SK-N-SH (cell line): Measurements from ENCODE around the gene BLID. TPM values are rescaled to one million over a fixed set of nuclear protein-coding genes. Genes with fewer than 3 reads are reported as not detected.

Experiments used
- CTCF ChIA-PET: fragments of 300-600, 350-600 bp; formaldehyde crosslinking; extraction: SDS; loops from one replicate; lab custom pipeline; 2021; lab: Yijun Ruan, JAX
- POLR2A ChIA-PET: fragments of 350-600 bp; sonication (Branson Sonifier 250); formaldehyde crosslinking; extraction: SDS; loops from one replicate; lab custom pipeline; 2020; ENCODE audit warnings: antibody characterized with exemption, inconsistent platforms; lab: Yijun Ruan, JAX
- DNase-seq: peaks from one replicate; pipeline ENCODE4 v3.0.0; 2012
- H2AFZ ChIP-seq: fragments of 200-600 bp; sonication (generic); 2 replicates; pipeline ENCODE4 v1.8.1; 2016; ENCODE audit warnings: antibody characterized with exemption, mild to moderate bottlenecking, low read depth
- H3F3A ChIP-seq: fragments of 200-600 bp; sonication (generic); replicated peaks from 2 replicates; pipeline ENCODE3; 2016; ENCODE audit warnings: antibody characterized with exemption, mild to moderate bottlenecking; ENCODE audit not compliant: insufficient read depth
- H3K27ac ChIP-seq, 2 experiments: fragments of 200-500 bp in 1 of 2; fragments of 200-600 bp in 1 of 2; sonication (Bioruptor generic) in 1 of 2; sonication (generic), shearing (Covaris generic) in 1 of 2; 2 replicates each; pipeline versions ENCODE4 v1.5.1 to v1.6.1; 2014 to 2016; ENCODE audit warnings: low read depth in 2 of 2, inconsistent platforms in 1 of 2, low read length in 1 of 2, mild to moderate bottlenecking in 1 of 2, mixed read lengths in 1 of 2
- H3K27me3 ChIP-seq: fragments of 200-600 bp; sonication (generic), shearing (Covaris generic); 2 replicates; pipeline ENCODE4 v1.6.1; 2016; ENCODE audit warnings: mixed run types; ENCODE audit not compliant: insufficient read depth
- H3K36me3 ChIP-seq, 2 experiments: fragments of 200-500 bp in 1 of 2; fragments of 200-600 bp in 1 of 2; sonication (Bioruptor generic) in 1 of 2; sonication (generic) in 1 of 2; replicated peaks in 1 of 2; 2 replicates each; pipeline versions ENCODE3 to v1.5.1; 2014 to 2016; ENCODE audit warnings: low read length in 1 of 2, mild to moderate bottlenecking in 1 of 2; ENCODE audit not compliant: insufficient read depth in 2 of 2, control insufficient read depth in 1 of 2
- H3K4me1 ChIP-seq, 2 experiments: fragments of 200-500 bp in 1 of 2; fragments of 200-600 bp in 1 of 2; sonication (Bioruptor generic) in 1 of 2; sonication (generic), shearing (Covaris generic) in 1 of 2; 2 replicates each; pipeline versions ENCODE4 v1.5.1 to v1.6.1; 2014 to 2016; ENCODE audit warnings: low read depth in 1 of 2, low read length in 1 of 2, mixed run types in 1 of 2; ENCODE audit not compliant: insufficient read depth in 2 of 2, control insufficient read depth in 1 of 2
- H3K4me2 ChIP-seq: fragments of 200-600 bp; sonication (generic), shearing (Covaris generic); 2 replicates; pipeline ENCODE4 v1.6.1; 2017; ENCODE audit warnings: mixed run types
- H3K4me3 ChIP-seq, 2 experiments: fragments of 200-500 bp in 1 of 2; fragments of 200-600 bp in 1 of 2; sonication (Bioruptor generic) in 1 of 2; sonication (generic), shearing (Covaris generic) in 1 of 2; 2 replicates each; pipeline versions ENCODE4 v1.5.1 to v1.8.1; 2014 to 2016; ENCODE audit warnings: low read depth in 2 of 2, inconsistent platforms in 1 of 2, low read length in 1 of 2, mild to moderate bottlenecking in 1 of 2, mixed read lengths in 1 of 2, moderate library complexity in 1 of 2
- H3K79me2 ChIP-seq: fragments of 200-600 bp; sonication (generic); 2 replicates; pipeline ENCODE4 v1.8.1; 2017; ENCODE audit warnings: mild to moderate bottlenecking; ENCODE audit not compliant: insufficient read depth
- H3K9ac ChIP-seq: fragments of 200-600 bp; sonication (generic); 2 replicates; pipeline ENCODE4 v1.6.1; 2017; ENCODE audit warnings: mixed run types
- H3K9me2 ChIP-seq: fragments of 200-600 bp; sonication (generic); 2 replicates; pipeline ENCODE4 v1.6.1; 2017; ENCODE audit warnings: mixed run types
- H3K9me3 ChIP-seq: fragments of 200-600 bp; sonication (generic); 2 replicates; pipeline ENCODE4 v1.6.1; 2017; ENCODE audit warnings: mixed run types, mild to moderate bottlenecking, moderate library complexity
- H4K20me1 ChIP-seq: fragments of 200-600 bp; sonication (generic); 2 replicates; pipeline ENCODE4 v1.6.1; 2017; ENCODE audit warnings: mild to moderate bottlenecking, mixed run types; ENCODE audit not compliant: insufficient read depth
- CHD2 ChIP-seq: fragments of 150-350 bp; IDR thresholded peaks from 2 replicates; pipeline ENCODE4 v1.6.1; 2018; ENCODE audit warnings: low read length; ENCODE audit not compliant: partially characterized antibody
- ELF1 ChIP-seq: IDR thresholded peaks from 2 replicates; pipeline ENCODE4 v1.4.0; 2012
- EP300 ChIP-seq, 2 experiments: IDR thresholded peaks; 2 replicates each; pipeline versions ENCODE4 v1.4.0 to v1.6.1; 2012; ENCODE audit warnings: borderline replicate concordance in 1 of 2, low read depth in 1 of 2, low read length in 1 of 2
- FOSL2 ChIP-seq: IDR thresholded peaks from 2 replicates; pipeline ENCODE4 v1.4.0; 2012; ENCODE audit warnings: low read depth, mild to moderate bottlenecking, moderate library complexity, borderline replicate concordance
- GABPA ChIP-seq: IDR thresholded peaks from 2 replicates; pipeline ENCODE4 v1.4.0; 2012; ENCODE audit warnings: low read depth, mild to moderate bottlenecking
- IRF3 ChIP-seq: fragments of 150-350 bp; IDR thresholded peaks from 2 replicates; pipeline ENCODE4 v1.6.1; 2016; ENCODE audit warnings: mild to moderate bottlenecking, low read depth, low read length
- JUND ChIP-seq: IDR thresholded peaks from 2 replicates; pipeline ENCODE4 v1.4.0; 2012
- MEF2A ChIP-seq: IDR thresholded peaks from 2 replicates; pipeline ENCODE4 v1.4.0; 2012; ENCODE audit warnings: low read depth, borderline replicate concordance
- POLR2AphosphoS5 ChIP-seq: IDR thresholded peaks from 2 replicates; pipeline ENCODE4 v1.6.1; 2012; ENCODE audit warnings: low read depth, low read length
- REST ChIP-seq: IDR thresholded peaks from 2 replicates; pipeline ENCODE4 v1.6.1; 2012; ENCODE audit warnings: mild to moderate bottlenecking, low read depth, low read length, moderate library complexity
- TAF1 ChIP-seq: IDR thresholded peaks from 2 replicates; pipeline ENCODE4 v1.6.1; 2012; ENCODE audit warnings: low read depth, mild to moderate bottlenecking, low read length, moderate library complexity, borderline replicate concordance
- USF1 ChIP-seq: IDR thresholded peaks from 2 replicates; pipeline ENCODE4 v1.4.0; 2012; ENCODE audit warnings: low read depth, borderline replicate concordance
- YY1 ChIP-seq: IDR thresholded peaks from 2 replicates; pipeline ENCODE4 v1.4.0; 2012; ENCODE audit warnings: low read depth, mild to moderate bottlenecking
- WGBS: methylation state at CpG from one replicate; pipeline ENCODE4 v1.1.6; 2017; ENCODE audit warnings: low lambda C conversion rate; 5-methylcytosine and 5-hydroxymethylcytosine counted together
- polyA plus RNA-seq, 3 experiments: library from polyadenylated mRNA; depleted of rRNA; stranded (reverse); fragments of >200 nt; gene quantifications; 2 replicates each; pipeline ENCODE4 v1.2.3, GENCODE V29; 2012
- TF ChIP-seq, protein P1 (sequence below): IDR thresholded peaks from 2 replicates; pipeline ENCODE4 v1.4.0; 2012; ENCODE audit warnings: low read depth, borderline replicate concordance

The BLID gene
- polyA plus RNA-seq, 1 of the 3 experiments (the other 2 are of a cell fraction), result not detected

DNA sequence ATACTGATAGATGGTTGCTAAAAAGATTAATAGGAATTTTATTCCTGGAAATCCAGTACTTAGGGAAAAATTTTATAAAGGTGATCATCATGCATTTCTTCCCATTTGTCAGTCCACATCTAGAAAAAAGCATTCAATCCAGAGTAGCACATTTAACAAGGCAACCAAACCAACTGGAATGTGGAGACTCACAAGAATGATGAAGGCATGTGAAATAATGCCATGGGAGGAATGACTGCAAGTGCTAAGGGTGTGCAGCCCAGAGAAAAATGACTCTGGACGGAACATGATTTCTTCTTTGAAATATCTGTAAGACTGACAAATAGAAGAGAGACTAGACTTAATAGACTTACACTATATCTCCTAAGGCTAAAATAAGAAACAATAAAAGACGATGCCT lies 33.8 kb downstream of the BLID start:
- Histone ChIP-seq H4K20me1 (no peaks in the 10 kb centered on the region; the same call in 1 of the 2 replicates), H3K4me1 (peaks cover 0 to 15% of the 10 kb centered on the region in 2 experiments; a peak in 3 of 4 replicates), H3K9ac (no peak overlapping the region), H3F3A (peaks cover 55% of the 10 kb centered on the region), H3K4me3 (no peak overlapping the region), H3K27me3 (no peaks in the 10 kb centered on the region), H3K4me2 (no peak overlapping the region), H3K36me3 (peaks cover 7 to 20% of the 10 kb centered on the region in 2 experiments), H3K9me3 (no peaks in the 10 kb centered on the region), H3K79me2 (peaks cover 3% of the 10 kb centered on the region; the same call in 1 of the 2 replicates), H2AFZ (no peak overlapping the region), H3K9me2 (no peaks in the 10 kb centered on the region), H3K27ac (no peak overlapping the region)
- no peak for TF ChIP-seq REST
- no peak for TF ChIP-seq ELF1
- no peak for TF ChIP-seq FOSL2
- no peak; the same call in 1 of the 2 replicates for TF ChIP-seq POLR2AphosphoS5
- TF ChIP-seq, protein P1, sequence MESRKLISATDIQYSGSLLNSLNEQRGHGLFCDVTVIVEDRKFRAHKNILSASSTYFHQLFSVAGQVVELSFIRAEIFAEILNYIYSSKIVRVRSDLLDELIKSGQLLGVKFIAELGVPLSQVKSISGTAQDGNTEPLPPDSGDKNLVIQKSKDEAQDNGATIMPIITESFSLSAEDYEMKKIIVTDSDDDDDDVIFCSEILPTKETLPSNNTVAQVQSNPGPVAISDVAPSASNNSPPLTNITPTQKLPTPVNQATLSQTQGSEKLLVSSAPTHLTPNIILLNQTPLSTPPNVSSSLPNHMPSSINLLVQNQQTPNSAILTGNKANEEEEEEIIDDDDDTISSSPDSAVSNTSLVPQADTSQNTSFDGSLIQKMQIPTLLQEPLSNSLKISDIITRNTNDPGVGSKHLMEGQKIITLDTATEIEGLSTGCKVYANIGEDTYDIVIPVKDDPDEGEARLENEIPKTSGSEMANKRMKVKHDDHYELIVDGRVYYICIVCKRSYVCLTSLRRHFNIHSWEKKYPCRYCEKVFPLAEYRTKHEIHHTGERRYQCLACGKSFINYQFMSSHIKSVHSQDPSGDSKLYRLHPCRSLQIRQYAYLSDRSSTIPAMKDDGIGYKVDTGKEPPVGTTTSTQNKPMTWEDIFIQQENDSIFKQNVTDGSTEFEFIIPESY, result no peak
- TF ChIP-seq USF1, result no peak
- TF ChIP-seq EP300 (IDR thresholded peaks at IDR 0.05; ENCODE audit: borderline replicate concordance in 1 of 2, low read depth in 1 of 2, low read length in 1 of 2), result no peak
- TF ChIP-seq IRF3, result no peak
- TF ChIP-seq GABPA, result no peak
- no peak for TF ChIP-seq JUND
- TF ChIP-seq MEF2A, result no peak
- no peak for TF ChIP-seq CHD2
- no peak for TF ChIP-seq YY1
- TF ChIP-seq TAF1, result no peak
- ChIA-PET POLR2A (no interaction called here), CTCF (no interaction called here)
- DNase-seq, result no peak
- WGBS, result 94% methylated on average over 2 of the region's 2 CpGs
